Activated T-cell treated with anti-CD3 and anti-CD28 coated beads, Interleukin-2, amount 50 U/mL, for 48 hours (primary cell): ENCODE measurements around the gene IP6K2.
"Not testable (repeated sequence)": the region's sequence is repeated elsewhere in the genome, so short reads cannot be mapped to it uniquely, and the experiment has no call there.

Source experiments
- DNase-seq, 2 experiments: peaks; one replicate each; pipeline ENCODE4 v3.0.0-alpha.2; 2020

The IP6K2 gene

DNA sequence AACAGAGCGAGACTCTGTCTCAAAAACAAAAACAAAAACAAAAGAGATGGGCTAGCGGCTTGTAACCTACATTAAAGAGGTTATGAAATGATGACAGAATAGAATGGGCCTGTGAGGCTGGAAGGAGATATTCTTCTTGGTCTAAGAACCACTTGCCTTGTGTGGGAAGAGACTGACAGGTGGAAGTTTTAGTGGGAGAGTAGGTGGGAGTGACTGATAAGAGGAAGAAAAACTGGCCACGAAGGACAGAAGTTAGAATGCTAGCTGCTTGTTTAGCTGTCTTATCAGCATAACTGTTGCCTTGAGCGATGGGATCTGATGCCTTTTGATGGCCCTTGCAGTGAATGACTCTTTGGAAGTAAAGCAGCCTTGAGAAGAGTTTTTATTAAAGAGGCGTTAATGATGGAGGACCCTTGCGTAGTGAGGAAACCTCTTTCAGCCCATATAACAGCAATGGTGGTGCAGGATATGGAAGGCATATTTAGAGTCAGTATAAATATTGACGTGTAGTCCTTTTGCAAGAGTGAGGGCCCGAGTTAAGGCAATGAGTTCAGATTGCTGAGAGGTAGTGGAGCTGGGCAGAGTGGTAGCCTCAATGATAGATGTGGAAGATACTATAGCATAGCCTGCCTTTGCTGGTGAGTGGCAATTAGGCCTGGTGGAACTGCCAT lies 8.3 kb upstream of the IP6K2 start:
- DNase-seq = not testable (repeated sequence)

- no peak for DNase-seq
Observed at GRCh38 chr3:48723725-48724124, 6.7 kb upstream of the IP6K2 start.

GRCh38 chr3:48723293-48723692 lies 6.3 kb upstream of the IP6K2 start:
- DNase-seq = not testable (repeated sequence)

DNA sequence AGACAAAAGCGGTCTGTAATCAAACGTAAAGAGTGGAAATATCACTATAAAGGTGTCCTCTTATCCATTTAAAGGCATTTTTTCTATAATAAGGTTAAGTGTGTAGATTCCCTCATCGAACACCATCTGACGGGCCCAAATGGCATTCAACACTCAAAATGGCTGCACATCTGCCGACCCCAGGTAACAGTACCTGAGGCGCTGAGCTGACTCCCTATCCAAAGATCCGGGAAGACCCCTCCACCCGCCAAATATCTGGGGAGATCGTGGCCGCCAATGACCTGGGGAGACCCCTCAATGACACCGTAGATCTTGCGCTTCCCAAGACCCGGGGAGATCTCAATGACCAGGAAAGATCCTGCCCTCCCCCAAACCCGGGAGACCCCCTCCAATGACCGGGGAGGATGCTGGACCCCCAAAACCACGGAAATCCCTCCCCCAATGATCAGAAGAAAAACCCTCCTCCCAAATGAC lies 476 bp downstream of the IP6K2 start:
- peak; percentile 48 for DNase-seq

- no peak for DNase-seq
Observed at GRCh38 chr3:48715174-48715800, 1.7 kb downstream of the IP6K2 start.

DNA sequence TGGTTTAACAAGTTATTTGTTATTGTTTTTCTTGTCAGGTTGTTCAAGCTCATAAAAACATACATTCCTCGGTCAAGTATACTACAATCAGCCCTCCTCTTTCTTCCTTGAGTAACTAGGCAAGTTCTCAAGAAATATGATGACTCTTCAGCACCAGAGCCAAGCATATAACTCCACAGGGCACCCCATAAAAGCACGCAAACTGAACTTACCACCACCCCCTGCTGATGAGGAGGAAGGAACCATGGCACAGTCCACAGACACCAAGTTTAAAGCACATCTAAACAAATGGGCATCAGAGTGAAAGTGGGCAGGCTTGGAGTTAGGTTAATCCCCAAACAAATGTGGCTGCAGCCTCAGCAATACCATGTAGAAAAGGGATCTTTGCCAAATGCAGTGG lies 5.3 kb downstream of the IP6K2 start:
- DNase-seq = no peak

DNA sequence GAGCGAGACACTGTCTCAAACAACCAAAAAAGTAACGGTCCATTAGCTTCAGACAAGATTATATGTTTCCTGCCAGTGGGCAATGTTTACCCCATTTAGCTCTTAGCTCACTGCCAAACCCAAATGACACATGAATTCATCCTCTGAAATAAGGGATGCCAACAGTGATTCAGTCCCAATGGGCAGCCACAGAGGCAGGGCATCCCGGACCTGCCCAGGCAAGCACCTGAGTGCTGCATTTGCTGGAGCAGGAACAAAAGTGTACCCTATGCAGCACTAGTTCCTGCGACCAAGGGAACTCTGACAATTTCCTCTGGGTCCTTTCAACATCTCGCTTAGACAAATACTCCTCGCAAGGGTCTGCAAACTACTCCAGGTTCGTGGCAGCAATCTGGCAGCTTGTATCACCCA lies 8.0 kb downstream of the IP6K2 start:
- DNase-seq = no peak

- DNase-seq = no peak
Observed at GRCh38 chr3:48708481-48708889, 8.5 kb downstream of the IP6K2 start.

DNA sequence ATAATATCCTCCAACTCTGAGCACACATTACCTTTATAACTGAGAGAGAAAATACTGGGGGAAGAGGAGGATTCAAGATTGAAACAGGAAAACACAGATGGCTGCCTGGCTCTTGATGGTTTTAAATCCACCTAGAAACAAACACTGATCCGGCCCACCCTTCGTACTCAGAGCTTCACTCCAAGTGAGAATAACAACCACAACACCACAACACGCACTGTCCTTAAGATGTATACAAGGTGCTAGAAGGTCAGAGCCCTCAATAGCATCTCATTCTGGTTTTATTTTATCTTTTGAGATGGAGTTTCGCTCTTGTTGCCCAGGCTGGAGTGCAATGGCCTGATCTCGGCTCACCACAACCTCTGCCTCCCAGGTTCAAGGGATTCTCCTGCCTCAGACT lies 9.9 kb downstream of the IP6K2 start:
- no peak for DNase-seq

DNA sequence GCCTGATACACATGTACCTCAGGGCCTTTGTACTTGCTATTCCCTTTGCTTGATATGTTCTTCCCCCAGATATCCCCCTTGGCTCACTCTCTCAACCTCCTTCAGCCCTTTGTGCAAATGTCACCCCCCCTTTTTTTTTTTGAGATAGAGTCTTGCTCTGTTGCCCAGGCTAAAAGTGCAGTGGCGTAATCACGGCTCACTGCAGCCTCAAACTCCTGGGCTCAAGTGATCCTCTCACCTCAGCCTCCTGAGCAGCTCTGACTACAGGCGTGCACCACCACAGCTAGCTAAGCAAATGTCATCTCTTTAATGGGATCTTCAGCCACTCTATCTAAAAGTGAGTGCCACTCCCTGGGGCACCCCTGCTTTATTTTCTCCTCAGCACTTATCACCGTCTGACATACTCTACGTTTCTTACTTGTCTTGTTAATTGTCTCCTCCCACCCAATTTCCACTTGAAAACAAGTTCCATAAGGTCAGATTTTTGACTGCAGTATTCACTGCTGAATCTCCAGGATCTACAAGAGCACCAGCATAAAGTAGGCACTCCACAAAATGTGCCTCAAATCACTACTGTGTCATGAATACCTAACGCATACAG lies 14.6 kb downstream of the IP6K2 start:
- DNase-seq = no peak

DNA sequence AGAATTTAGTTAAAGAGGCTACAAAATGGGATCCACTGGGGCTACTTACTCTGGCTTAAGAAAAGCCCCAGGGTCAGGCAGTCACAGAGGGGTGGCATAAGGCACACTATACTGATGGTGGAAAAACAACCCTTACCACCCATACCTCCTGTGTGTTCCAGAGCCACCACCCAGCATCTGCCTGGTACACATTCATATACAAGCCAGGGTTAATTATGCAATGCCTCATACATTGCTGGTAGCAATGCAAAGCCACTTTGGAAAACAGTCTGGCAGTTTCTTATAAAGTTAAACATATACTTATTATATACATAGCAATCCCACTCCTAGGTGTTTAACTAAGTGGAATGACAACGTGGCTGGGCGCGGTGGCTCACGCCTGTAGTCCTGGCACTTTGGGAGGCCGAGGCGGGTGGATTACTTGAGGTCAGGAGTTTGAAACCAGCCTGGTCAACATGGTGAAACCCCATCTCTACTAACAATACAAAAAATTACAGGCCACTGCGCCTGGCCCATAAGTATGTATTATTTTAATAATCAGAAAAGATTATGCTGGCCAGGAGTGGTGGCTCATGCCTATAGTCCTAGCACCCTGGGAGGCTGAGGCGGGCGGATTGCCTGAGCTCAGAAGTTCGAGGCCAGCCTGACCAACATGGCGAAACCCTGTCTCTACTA lies 16.2 kb downstream of the IP6K2 start:
- DNase-seq = no peak

- no peak for DNase-seq
Observed at GRCh38 chr3:48698891-48699290, 18.1 kb downstream of the IP6K2 start.

GRCh38 chr3:48697952-48698351 lies 19.1 kb downstream of the IP6K2 start:
- DNase-seq = no peak

- no peak for DNase-seq
Observed at GRCh38 chr3:48696601-48697000, 20.4 kb downstream of the IP6K2 start.

GRCh38 chr3:48696156-48696555 lies 20.9 kb downstream of the IP6K2 start:
- DNase-seq = no peak

- DNase-seq = no peak
Observed at GRCh38 chr3:48695393-48695753, 21.6 kb downstream of the IP6K2 start.

DNA sequence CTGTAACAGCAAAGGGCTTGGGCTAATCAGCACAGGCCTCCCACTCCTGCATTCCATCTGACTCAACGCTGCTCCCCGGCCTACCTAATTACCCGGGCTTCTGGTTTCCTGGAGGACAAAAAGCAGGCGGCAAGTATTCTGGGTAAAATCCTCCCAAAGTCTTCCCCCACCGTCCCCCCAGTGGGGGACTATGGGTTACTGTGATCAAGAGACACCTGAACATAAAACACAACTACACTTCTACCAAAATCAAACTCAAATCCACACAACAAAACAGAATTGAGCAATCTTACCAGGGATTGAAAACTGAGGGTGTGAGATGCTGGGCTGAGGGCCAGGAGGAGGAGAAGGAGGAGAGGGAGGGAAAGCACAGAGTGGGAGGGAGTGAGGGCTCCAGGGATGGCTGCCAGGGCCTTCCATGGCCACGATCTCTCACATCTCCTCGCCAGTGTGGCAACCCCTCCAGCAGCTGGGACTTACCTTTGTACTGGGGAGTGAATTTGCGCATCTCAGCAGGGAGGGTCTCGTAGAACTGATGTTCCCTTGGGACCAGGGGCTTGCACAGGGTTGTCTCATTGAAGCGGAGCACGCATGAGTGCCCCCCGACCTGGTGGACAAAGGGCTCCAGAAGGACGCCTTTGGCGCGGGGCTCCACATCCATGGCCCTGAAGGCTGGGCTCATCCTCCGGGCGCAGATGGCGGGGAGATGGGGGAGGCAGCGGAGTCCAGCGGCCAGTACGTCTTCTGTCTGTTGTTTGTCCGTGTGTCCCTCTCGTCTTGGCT lies 22.2 kb downstream of the IP6K2 start:
- DNase-seq = no peak

- no peak for DNase-seq
Observed at GRCh38 chr3:48693826-48694225, 23.2 kb downstream of the IP6K2 start.

DNA sequence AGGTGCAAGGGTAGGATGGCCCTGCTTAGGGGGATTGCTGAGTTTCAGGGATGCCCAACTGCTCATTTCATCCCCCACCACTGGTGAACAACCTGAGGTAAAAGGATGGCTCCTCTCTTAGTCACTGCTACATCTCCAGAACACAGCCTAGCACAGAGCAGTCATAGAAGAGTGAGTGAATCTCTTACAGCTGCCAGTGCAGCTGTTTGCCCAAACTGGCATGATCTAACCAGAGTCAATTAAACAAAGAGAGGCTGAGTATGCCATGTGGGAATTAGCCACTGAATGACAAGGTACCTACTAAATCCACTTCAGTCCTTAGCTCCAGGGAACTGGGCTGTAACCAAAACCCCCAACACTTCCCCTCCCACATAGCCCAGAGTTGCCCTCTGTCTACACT lies 24.5 kb downstream of the IP6K2 start:
- DNase-seq = no peak

GRCh38 chr3:48690846-48691458 lies 26.1 kb downstream of the IP6K2 start:
- no peak for DNase-seq

- DNase-seq = no peak
Observed at GRCh38 chr3:48689384-48689783, 27.6 kb downstream of the IP6K2 start.

GRCh38 chr3:48688737-48689075 lies 28.3 kb downstream of the IP6K2 start:
- DNase-seq = no peak
